ENCODE results near the gene BRMS1L. TPM values are rescaled to one million over a fixed set of nuclear protein-coding genes. Genes with fewer than 3 reads are reported as not detected.

BRMS1L gene
- total and polyA plus RNA-seq, 10 of the 15 experiments (the other 5 are each of a cell fraction or from before 2014, with no cell fraction given) = 5.3 to 26.7 (median 8.3) TPM

DNA sequence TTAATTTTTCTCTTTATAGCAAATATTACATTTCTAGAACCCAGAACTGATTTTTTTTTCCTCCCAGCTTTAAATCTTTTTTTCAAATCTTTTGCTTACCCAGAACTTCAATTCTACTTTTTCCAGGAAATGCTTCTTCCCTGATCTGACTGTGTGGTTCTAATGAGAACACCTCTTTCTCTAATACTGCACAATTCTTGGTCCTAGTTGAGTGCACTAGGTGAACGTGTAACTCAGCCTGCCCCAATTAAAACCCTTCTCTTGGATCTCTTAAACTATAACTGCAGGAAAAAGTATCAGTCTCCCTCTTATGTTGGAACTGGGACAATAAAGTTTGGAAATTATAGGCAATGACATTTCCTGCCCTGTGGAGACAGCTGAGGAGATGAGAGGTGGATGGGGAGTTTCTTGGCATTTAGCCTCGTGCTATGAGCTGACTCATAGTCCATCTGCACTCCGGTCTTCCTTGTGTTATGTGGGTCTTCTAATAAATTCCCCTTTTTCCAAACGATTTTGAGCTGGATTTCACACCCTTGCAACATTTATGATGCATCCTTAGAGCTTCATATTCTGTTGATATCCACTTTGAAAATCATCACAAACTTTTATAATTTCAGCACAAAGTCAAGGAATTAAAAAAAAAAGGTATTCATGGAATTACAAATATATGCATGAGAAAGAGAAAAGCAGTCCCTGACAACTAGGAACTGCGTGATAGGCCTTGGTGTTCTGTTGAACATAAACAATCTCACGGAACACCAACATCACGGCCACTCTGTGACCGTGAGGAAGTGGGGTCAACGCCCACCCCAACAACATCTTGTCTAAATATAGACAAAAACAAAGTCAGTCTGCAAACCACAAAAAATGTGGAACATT lies 52.4 kb downstream of the BRMS1L start (continued):
- TF ChIP-seq, protein P1, sequence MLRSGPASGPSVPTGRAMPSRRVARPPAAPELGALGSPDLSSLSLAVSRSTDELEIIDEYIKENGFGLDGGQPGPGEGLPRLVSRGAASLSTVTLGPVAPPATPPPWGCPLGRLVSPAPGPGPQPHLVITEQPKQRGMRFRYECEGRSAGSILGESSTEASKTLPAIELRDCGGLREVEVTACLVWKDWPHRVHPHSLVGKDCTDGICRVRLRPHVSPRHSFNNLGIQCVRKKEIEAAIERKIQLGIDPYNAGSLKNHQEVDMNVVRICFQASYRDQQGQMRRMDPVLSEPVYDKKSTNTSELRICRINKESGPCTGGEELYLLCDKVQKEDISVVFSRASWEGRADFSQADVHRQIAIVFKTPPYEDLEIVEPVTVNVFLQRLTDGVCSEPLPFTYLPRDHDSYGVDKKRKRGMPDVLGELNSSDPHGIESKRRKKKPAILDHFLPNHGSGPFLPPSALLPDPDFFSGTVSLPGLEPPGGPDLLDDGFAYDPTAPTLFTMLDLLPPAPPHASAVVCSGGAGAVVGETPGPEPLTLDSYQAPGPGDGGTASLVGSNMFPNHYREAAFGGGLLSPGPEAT (IDR thresholded peaks at IDR 0.05; ENCODE audit: low read depth) = no peak
- TF ChIP-seq CBFB (IDR thresholded peaks at IDR 0.05; ENCODE audit: low read depth) = no peak
- TF ChIP-seq, protein P2, sequence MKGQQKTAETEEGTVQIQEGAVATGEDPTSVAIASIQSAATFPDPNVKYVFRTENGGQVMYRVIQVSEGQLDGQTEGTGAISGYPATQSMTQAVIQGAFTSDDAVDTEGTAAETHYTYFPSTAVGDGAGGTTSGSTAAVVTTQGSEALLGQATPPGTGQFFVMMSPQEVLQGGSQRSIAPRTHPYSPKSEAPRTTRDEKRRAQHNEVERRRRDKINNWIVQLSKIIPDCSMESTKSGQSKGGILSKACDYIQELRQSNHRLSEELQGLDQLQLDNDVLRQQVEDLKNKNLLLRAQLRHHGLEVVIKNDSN (IDR thresholded peaks at IDR 0.05; ENCODE audit: borderline replicate concordance, extremely low read length, insufficient read depth, low read depth, low read length) = no peak

DNA sequence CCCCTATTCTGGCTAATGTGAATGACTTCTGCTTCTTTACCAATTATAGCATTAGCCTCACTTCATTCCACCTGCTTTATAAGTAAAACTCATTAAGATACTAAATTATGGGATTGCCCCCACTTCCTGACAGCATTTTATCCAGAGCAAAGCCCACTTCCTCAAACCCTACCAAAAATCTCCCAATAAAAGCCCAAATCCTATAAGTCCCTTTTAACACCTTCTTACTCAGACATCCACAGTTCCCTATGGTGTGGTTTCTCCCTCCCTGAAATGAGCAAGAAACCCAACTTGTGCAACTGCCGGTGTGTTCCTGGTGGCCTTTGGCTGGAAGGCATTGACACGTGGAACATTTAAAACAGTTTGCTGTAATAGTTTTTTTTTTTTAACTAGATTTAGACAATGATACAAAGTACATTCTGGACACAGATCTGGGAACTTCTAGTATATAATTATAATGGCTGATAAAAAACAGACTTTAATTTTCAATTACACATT lies 53.1 kb downstream of the BRMS1L start:
- H3K4me2 ChIP-seq (ENCODE audit: control insufficient read depth, insufficient read depth) = no peak overlapping the region
- TF ChIP-seq, protein P3, sequence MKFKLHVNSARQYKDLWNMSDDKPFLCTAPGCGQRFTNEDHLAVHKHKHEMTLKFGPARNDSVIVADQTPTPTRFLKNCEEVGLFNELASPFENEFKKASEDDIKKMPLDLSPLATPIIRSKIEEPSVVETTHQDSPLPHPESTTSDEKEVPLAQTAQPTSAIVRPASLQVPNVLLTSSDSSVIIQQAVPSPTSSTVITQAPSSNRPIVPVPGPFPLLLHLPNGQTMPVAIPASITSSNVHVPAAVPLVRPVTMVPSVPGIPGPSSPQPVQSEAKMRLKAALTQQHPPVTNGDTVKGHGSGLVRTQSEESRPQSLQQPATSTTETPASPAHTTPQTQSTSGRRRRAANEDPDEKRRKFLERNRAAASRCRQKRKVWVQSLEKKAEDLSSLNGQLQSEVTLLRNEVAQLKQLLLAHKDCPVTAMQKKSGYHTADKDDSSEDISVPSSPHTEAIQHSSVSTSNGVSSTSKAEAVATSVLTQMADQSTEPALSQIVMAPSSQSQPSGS (IDR thresholded peaks at IDR 0.05; ENCODE audit: low read length) = no peak
- TF ChIP-seq MEF2A (IDR thresholded peaks at IDR 0.05; ENCODE audit: insufficient read depth, low read depth, low read length) = no peak
- TF ChIP-seq SUPT20H (IDR thresholded peaks at IDR 0.05; ENCODE audit: borderline replicate concordance, control insufficient read depth, low read depth, low read length) = no peak
- no peak for TF ChIP-seq JUNB (IDR thresholded peaks at IDR 0.05)
- TF ChIP-seq ZNF274 (IDR thresholded peaks at IDR 0.05; ENCODE audit: insufficient read depth, insufficient read length) = no peak
- TF ChIP-seq, protein P4, sequence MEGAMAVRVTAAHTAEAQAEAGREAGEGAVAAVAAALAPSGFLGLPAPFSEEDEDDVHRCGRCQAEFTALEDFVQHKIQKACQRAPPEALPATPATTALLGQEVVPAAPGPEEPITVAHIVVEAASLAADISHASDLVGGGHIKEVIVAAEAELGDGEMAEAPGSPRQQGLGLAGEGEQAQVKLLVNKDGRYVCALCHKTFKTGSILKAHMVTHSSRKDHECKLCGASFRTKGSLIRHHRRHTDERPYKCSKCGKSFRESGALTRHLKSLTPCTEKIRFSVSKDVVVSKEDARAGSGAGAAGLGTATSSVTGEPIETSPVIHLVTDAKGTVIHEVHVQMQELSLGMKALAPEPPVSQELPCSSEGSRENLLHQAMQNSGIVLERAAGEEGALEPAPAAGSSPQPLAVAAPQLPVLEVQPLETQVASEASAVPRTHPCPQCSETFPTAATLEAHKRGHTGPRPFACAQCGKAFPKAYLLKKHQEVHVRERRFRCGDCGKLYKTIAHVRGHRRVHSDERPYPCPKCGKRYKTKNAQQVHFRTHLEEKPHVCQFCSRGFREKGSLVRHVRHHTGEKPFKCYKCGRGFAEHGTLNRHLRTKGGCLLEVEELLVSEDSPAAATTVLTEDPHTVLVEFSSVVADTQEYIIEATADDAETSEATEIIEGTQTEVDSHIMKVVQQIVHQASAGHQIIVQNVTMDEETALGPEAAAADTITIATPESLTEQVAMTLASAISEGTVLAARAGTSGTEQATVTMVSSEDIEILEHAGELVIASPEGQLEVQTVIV (IDR thresholded peaks at IDR 0.05; ENCODE audit: borderline replicate concordance, partially characterized antibody) = no peak
- no peak for TF ChIP-seq EZH2 (IDR thresholded peaks at IDR 0.05; ENCODE audit: borderline replicate concordance, control insufficient read depth, low read depth, low read length)
- TF ChIP-seq TARDBP (IDR thresholded peaks at IDR 0.05; ENCODE audit: borderline replicate concordance) = no peak
- no peak for TF ChIP-seq PAX8 (IDR thresholded peaks at IDR 0.05)
- TF ChIP-seq KLF5 (IDR thresholded peaks at IDR 0.05; ENCODE audit: partially characterized antibody) = no peak

More for the DNA sequence above, 53.1 kb downstream of the BRMS1L start:
- Histone ChIP-seq H3K9ac (ENCODE audit: control insufficient read depth, insufficient read depth, low read length) (no peak overlapping the region), H3K36me3 (ENCODE audit: control insufficient read depth in 2 of 2, insufficient read depth in 2 of 2, low read length in 1 of 2) (no peaks in the 10 kb centered on the region), H3K4me1 (ENCODE audit: control insufficient read depth, insufficient read depth, low read length) (0 out of 2 replicates have a peak, but pooled peaks cover 4% of the 10 kb centered on the region), H3K9me3 (replicated peaks; ENCODE audit: control insufficient read depth, insufficient read depth, low read length) (no peaks in the 10 kb centered on the region), H3K27me3 (replicated peaks in 1 of 2; ENCODE audit: control insufficient read depth in 2 of 2, insufficient read depth in 2 of 2, low read length in 1 of 2) (no peaks in the 10 kb centered on the region), H3K79me2 (ENCODE audit: control insufficient read depth, insufficient read depth, low read length) (no peaks in the 10 kb centered on the region), H4K20me1 (ENCODE audit: control insufficient read depth, insufficient read depth) (no peaks in the 10 kb centered on the region), H2AFZ (ENCODE audit: control insufficient read depth, low read depth, low read length) (no peak overlapping the region; the same call in 1 of the 2 replicates), H3K4me3 (no peak overlapping the region), H3K27ac (ENCODE audit: control insufficient read depth, insufficient read depth) (no peak overlapping the region)
- intact Hi-C loops (cut with micrococcal nuclease; ENCODE audit: unreplicated experiment) = no loop called here
- no TSS peak for BruUV-seq (replicated peaks)
- FAIRE-seq = no peak
- ChIA-PET SMC1A (ENCODE audit: uncharacterized antibody, unreplicated experiment) (interaction anchor here (0.6 to 5.7 kb wide), 9 partner anchors 53 to 711 kb away, joined by 3 to 83 read pairs (median 4); partner anchors contain the start of gene BRMS1L), RAD21 (ENCODE audit: unreplicated experiment) (interaction anchor here (0.6 to 6.5 kb wide), 4 partner anchors 10 to 1257 kb away, joined by 3 to 65 read pairs (median 4); no protein-coding TSS in a partner anchor), POLR2A (no interaction called here), CTCF (interaction anchor here (0.7 to 8.8 kb wide), 17 partner anchors 12 to 1063 kb away, joined by 3 to 224 read pairs (median 4); no protein-coding TSS in a partner anchor)
- in situ Hi-C loops (cut with MboI) = no loop called here
- DNase-seq (ENCODE audit: low read depth, low spot score) = no peak
- ATAC-seq = no peak
- WGBS (ENCODE audit: insufficient coverage, insufficient replicate concordance, low lambda C conversion rate, missing lambda C conversion rate) = 48% methylated on average over 2 of the region's 2 CpGs
